GM19351 (cell line): ENCODE measurements around the gene CIDEC.
A peak's percentile ranks its signal among the peaks of the same experiment; 100 is the strongest.

Source experiments
- ATAC-seq: cut with Tn5 transposase; IDR thresholded peaks from one replicate; pipeline ENCODE4 v1.9.1; 2021; ENCODE audit warnings: mild to moderate bottlenecking, moderate library complexity; ENCODE audit not compliant: unreplicated experiment

The CIDEC gene, protein sequence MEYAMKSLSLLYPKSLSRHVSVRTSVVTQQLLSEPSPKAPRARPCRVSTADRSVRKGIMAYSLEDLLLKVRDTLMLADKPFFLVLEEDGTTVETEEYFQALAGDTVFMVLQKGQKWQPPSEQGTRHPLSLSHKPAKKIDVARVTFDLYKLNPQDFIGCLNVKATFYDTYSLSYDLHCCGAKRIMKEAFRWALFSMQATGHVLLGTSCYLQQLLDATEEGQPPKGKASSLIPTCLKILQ

DNA sequence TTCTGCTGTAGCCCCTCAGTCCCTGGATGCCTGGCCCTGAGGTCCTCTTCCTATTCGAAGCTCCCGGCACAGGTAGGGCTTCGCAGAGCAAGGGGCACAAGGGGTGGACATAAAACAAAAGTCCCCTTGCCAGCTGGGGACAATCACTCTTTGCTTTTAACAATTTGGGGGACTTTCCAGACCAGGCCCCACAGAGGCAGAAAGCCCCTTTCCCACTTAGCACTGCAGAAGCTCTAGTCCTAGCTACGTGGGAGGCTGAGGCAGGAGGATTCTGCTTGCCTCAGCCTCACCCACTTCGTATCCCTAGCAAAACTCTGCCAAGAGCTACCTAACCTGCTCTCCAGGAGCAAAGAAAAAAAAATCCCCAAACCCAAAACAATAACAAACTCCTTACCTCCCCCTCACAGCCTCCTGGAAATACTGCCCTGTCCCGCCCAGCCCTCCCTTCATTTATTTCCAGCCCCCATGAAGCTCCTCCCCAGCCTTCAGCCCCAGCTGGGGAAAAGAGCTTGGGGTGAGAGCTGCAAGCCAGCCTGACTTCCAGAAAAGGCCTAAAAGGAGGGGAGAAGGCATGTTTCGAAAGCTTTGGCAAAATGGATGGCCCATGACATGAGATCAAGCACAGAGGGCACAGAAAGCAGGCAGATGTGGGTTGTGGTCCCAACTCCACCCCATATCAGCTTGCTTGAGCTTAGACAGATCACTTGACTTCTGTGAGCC lies at the start of gene CIDEC:
CIDEC (minus strand) TSS at position 424 of the 720 bp plus-strand sequence. CDS start 1,767 bp downstream, outside the sequence.
- ATAC-seq: no peak

GRCh38 chr3:9928158-9928557 lies 48.1 kb upstream of the CIDEC start:
- no peak for ATAC-seq

DNA sequence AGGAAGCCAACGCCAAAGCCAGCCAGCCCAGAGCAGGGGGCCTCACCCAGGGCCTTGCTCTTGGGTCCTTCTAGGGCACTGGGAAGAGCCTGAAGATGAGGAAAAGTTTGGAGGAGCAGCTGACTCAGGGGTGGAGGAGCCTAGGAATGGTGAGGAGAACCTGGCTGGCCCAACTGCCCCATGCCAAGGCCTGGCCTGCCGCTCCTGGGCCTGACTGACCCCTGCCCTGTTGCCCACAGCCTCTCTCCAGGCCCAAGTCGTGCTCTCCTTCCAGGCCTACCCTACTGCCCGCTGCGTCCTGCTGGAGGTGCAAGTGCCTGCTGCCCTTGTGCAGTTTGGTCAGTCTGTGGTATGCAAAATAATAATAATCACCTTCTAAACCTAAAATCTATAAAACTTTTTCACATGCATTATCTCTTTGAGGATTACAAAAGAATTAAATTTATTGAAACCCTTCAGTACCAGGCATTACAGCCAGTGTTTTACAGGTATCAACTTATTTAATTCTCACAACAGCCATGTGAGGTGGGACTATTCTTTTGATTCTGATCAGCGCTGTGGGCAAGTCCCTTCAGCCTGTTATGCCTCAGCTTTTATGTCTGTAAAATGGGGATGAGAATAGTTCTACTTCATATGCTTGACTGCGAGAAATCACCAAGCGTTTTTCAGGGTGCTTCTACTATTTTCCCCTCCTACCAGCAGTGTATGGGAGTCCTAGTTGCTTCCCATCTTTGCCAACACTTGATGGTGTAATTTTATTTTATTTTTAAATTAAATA lies 38.4 kb upstream of the CIDEC start:
- ATAC-seq: no peak

- ATAC-seq: no peak
Observed at GRCh38 chr3:9917820-9918219, 37.8 kb upstream of the CIDEC start.

GRCh38 chr3:9916734-9917680 lies 37.0 kb upstream of the CIDEC start, which contains the start of gene IL17RC:
IL17RC (plus strand) TSS chr3:9917098; CDS start chr3:9917316, 218 bp downstream.
- ATAC-seq: no peak

DNA sequence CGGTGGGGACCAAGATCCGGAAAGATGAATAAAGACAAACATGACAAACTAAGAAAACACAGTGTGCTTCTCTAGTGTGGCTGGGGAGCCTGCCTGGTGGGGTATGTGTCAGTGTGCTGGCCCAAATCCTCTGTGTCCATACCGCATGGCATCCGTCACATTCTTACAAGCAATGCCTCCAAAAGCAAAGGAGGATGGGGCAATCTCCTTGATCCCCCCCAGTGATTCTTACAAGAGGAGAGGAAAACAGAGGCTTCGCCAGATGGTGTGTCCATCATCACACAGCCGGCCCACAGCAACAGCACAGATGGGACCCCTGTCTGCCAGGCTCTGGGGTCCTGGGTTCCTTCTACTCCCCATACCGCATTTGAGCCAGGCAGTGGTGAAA lies 36.3 kb upstream of the CIDEC start:
- ATAC-seq: no peak

DNA sequence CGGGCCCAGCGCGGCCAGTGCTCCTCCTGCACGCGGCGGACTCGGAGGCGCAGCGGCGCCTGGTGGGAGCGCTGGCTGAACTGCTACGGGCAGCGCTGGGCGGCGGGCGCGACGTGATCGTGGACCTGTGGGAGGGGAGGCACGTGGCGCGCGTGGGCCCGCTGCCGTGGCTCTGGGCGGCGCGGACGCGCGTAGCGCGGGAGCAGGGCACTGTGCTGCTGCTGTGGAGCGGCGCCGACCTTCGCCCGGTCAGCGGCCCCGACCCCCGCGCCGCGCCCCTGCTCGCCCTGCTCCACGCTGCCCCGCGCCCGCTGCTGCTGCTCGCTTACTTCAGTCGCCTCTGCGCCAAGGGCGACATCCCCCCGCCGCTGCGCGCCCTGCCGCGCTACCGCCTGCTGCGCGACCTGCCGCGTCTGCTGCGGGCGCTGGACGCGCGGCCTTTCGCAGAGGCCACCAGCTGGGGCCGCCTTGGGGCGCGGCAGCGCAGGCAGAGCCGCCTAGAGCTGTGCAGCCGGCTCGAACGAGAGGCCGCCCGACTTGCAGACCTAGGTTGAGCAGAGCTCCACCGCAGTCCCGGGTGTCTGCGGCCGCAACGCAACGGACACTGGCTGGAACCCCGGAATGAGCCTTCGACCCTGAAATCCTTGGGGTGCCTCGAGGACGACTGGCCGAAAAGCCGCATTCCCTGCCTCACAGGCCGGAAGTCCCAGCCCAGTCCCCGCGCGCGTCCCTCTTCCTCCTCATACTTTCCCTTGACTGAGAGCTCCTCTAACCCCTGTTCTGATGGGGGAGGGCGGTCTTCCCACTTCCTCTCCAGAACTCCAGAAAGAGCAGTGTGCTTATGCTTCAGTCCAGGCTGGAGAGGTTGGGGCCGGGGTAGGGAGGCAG lies 35.4 kb upstream of the CIDEC start:
- peak; percentile 60 for ATAC-seq

GRCh38 chr3:9914559-9915253 lies 34.7 kb upstream of the CIDEC start:
- ATAC-seq: no peak

- no peak for ATAC-seq
Observed at GRCh38 chr3:9914011-9914410, 34.0 kb upstream of the CIDEC start.

DNA sequence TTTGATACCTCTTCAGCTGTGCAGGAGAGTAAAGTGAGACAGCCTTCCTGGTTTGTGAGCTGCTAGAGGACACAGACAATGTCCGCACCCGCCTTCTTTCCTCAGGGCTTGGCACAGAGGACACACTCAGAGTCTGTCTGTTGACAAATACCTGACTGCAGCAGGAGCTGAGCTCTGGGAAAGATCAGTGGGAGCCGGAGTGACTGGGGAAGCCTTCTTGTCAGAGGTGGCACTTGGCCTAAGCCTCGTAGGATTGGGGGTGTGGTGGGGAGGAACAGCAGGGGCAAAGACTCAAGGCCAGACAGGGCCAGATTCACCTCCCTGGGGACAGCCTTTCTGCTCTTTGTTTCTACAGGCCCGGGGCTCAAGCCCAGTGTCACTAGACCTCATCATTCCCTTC lies 33.5 kb upstream of the CIDEC start:
- ATAC-seq: no peak

DNA sequence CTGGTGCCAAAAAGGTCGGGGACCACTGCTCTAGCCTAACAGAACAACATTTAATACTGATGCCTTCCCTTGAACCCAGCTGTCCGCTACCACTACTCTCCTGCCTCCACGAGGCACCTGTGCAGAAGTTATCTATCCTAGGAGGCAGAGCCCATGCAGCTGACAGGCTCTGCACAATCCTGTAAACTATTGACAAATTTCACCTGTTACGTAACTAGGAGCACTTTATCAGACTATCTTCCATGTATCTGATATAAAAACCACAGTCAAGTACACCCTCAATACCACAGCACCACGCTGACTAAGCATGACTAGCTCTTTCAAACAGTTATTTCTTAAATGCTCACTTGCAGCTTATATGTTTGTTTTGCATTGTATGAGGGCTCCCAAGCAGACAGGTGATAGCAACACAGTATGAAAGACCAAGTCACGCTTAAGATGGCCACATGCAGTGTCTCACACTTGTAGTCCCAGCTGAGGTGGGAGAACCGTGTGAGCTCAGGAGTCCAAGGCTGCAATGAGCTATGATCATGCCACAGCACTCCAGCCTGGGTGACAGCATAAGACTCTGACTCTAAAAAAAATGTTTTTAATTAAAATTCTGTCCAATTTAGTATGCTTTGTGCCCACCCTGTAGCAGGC lies 32.4 kb upstream of the CIDEC start:
- ATAC-seq: no peak

DNA sequence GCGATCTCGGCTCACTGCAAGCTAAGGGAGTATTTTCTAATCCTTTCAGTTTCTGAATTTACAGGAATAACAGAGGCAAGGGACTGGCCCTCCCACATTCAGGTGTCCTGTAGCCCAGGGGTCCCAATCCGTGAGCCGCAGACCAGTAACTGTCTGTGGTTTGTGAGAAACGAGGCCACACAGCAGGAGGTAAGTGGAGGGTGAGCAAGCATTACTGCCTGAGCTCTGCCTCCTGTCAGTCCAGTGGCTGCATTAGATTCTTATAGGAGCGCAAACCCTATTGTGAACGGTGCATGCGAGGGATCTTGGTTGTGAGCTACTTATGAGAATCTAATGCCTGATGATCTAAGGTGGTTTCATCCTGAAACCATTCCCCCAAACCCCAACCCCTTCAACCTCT lies 31.8 kb upstream of the CIDEC start:
- ATAC-seq: no peak

DNA sequence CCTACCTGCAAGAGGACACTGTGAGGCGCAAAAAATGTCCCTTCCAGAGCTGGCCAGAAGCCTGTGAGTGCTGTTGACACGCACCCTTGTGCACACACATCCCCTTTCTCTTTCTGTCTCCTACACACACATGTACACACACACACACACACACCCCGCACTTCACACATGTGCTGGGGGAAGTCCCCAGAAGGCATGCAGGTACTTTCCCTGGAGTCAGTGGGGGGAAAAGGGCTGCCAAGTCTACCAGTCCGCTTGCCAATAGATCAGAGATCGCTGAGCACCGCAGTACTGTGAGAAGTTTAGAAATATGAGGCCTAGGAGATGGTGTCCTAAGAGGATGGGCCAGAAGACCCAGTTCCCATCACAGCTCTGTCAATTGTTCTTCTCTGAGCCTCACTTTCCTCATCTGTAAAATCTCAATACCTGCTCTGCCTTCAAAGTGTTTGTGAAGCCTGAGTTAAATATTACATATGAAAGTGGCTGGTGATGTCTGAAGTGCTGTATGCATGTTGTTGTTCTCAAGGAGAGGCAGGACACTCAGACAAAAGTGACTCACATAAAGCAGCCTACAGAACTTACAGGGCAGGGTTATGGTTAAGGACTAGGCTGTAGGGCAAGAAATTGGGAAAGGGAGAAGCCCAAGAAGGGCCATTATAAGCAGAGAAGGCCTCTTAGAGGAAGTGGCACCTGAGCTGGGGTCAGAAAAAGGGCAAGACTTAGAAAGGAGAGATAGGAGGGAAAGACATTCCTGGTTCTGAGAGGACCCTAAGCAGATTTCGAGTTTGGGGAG lies 29.4 kb upstream of the CIDEC start:
- no peak for ATAC-seq

- ATAC-seq: no peak
Observed at GRCh38 chr3:9908286-9908685, 28.2 kb upstream of the CIDEC start.

GRCh38 chr3:9906480-9906879 lies 26.4 kb upstream of the CIDEC start:
- no peak for ATAC-seq

DNA sequence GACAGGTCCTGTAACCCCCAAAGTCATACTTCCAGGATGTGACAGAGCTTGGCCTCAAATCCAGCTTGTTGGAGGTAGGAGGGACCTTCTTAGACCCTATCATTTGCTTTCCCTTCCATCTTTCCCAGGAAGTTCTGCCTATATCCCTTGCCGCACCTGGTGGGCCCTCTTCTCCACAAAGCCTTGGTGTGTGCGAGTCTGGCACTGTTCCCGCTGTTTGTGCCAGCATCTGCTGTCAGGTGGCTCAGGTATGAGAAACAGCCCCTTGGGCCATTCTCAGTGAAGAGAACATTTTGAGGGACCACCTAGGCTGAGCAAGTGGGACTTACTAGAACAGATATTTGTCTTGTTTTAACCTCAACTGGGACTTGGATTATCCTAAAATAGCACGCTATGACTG lies 23.9 kb upstream of the CIDEC start:
- ATAC-seq: no peak

DNA sequence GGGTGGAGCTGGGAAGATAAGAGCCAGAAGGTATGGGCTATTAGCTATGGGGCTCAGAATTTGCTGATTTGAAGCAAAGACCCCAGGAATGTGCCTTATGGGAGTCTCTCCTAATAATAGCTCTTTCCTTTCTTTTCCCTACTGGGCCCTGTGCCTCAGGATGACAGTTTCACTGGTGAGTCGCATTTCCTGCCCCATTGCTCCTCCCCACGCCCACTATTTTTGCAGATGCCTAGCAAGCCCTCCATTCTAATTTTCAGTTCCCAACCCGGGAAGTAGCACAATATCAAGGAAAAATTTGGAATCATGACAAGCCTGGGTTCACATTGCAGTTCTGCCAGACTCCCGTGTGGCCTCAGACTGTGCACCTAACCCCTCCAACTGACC lies 23.2 kb upstream of the CIDEC start:
- no peak for ATAC-seq
